ENCODE results near the gene PDE4D. TPM values are rescaled to one million over a fixed set of nuclear protein-coding genes. Genes with fewer than 3 reads are reported as not detected.
A peak's percentile ranks its signal among the peaks of the same experiment; 100 is the strongest.

Gene PDE4D
- total RNA-seq, 1 donor from 2014 or later = 34.5 TPM

DNA sequence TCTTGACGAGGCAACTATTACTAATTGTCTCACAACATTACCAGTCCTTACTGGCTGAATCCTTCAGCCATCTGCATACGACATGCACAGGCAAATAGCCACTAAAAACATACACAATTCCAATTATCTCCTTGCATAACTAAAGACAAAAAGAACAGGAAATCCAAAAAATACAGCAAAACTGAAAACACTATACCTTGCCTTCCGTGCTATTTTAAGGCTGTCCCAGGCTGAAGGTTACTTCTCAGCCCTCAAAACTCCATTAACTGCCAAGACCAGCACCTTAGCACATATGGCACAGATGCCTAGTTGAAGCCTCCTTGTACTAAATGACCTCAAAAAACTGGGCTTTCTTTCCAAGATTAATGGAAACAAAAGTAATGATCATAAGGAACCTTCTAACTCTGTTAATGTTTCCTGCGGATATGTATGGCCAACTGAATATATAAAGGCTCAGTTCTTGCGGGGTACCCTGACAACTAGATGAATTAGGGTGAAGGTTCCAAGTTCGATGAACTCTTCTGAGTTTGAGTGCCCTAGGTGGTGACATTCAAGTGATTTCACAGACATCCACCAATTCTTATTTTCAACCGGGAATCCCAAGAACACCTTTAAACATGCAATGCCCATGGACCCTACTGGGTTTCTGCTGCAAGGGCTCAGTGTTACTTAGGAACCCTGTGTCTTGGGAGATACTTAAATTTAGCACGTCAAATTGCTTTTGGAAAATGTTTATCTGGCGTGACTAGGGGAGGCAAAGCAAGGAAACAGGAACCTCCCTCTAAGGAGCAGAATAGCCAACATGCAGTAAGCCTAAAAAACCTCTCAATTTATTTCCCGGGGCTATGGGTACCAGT lies 855.4 kb downstream of the PDE4D start:
- Histone ChIP-seq H3K27ac (replicated peaks) (peak overlapping the region; percentile 89), H3K9me3 (replicated peaks) (no peaks in the 10 kb centered on the region), H3K4me1 (peaks cover 98% of the 10 kb centered on the region), H3K36me3 (no peaks in the 10 kb centered on the region), H3K4me3 (peak overlapping the region; percentile 76), H3K27me3 (ENCODE audit: low read depth) (no peaks in the 10 kb centered on the region)
- no peak for DNase-seq
- intact Hi-C loops (cut with micrococcal nuclease) = loop anchor here (5.0 kb wide), 2 partner anchors 89 to 134 kb away; no protein-coding TSS in a partner anchor
- no peak for TF ChIP-seq CTCF (IDR thresholded peaks at IDR 0.05; ENCODE audit: borderline replicate concordance)

GRCh38 chr5:59037453-59037852 lies 856.1 kb downstream of the PDE4D start:
- H3K4me1 ChIP-seq = peaks cover 94% of the 10 kb centered on the region
- peak overlapping the region; percentile 76 for H3K4me3 ChIP-seq
- no peak for TF ChIP-seq CTCF (IDR thresholded peaks at IDR 0.05; ENCODE audit: borderline replicate concordance)

GRCh38 chr5:59037041-59037440 lies 856.5 kb downstream of the PDE4D start:
- intact Hi-C loops (cut with micrococcal nuclease) = loop anchor here (5.0 kb wide), 2 partner anchors 90 to 135 kb away; no protein-coding TSS in a partner anchor
- H3K4me1 ChIP-seq = peaks cover 90% of the 10 kb centered on the region
- DNase-seq = no peak
- H3K27me3 ChIP-seq (ENCODE audit: low read depth) = no peaks in the 10 kb centered on the region
- peak overlapping the region; percentile 76 for H3K4me3 ChIP-seq
- H3K36me3 ChIP-seq = no peaks in the 10 kb centered on the region
- H3K27ac ChIP-seq (replicated peaks) = peak overlapping the region; percentile 89
- H3K9me3 ChIP-seq (replicated peaks) = no peaks in the 10 kb centered on the region
- TF ChIP-seq CTCF (IDR thresholded peaks at IDR 0.05; ENCODE audit: borderline replicate concordance) = no peak

More at GRCh38 chr5:59037453-59037852, 856.1 kb downstream of the PDE4D start:
- Histone ChIP-seq H3K36me3 (no peaks in the 10 kb centered on the region), H3K9me3 (replicated peaks) (no peaks in the 10 kb centered on the region), H3K27me3 (ENCODE audit: low read depth) (no peaks in the 10 kb centered on the region), H3K27ac (replicated peaks) (peak overlapping the region; percentile 89)
- intact Hi-C loops (cut with micrococcal nuclease) = loop anchor here (5.0 kb wide), 2 partner anchors 90 to 135 kb away; no protein-coding TSS in a partner anchor
- no peak for DNase-seq

GRCh38 chr5:59036274-59036961 lies 857.1 kb downstream of the PDE4D start:
- no peak for TF ChIP-seq CTCF (IDR thresholded peaks at IDR 0.05; ENCODE audit: borderline replicate concordance)
- H3K4me1 ChIP-seq = peaks cover 84% of the 10 kb centered on the region
- no peaks in the 10 kb centered on the region for H3K27me3 ChIP-seq (ENCODE audit: low read depth)
- peak overlapping the region; percentile 76 for H3K4me3 ChIP-seq
- peak overlapping the region; percentile 89 for H3K27ac ChIP-seq (replicated peaks)
- DNase-seq = no peak
- no peaks in the 10 kb centered on the region for H3K36me3 ChIP-seq
- intact Hi-C loops (cut with micrococcal nuclease) = loop anchor here (5.0 kb wide), 2 partner anchors 91 to 136 kb away; no protein-coding TSS in a partner anchor
- no peaks in the 10 kb centered on the region for H3K9me3 ChIP-seq (replicated peaks)

GRCh38 chr5:59035681-59036080 lies 857.8 kb downstream of the PDE4D start:
- DNase-seq = no peak
- peak overlapping the region; percentile 76 for H3K4me3 ChIP-seq
- TF ChIP-seq CTCF (IDR thresholded peaks at IDR 0.05; ENCODE audit: borderline replicate concordance) = no peak
- peaks cover 76% of the 10 kb centered on the region for H3K4me1 ChIP-seq
- no peaks in the 10 kb centered on the region for H3K36me3 ChIP-seq
- intact Hi-C loops (cut with micrococcal nuclease) = loop anchor here (5.0 kb wide), 2 partner anchors 92 to 137 kb away; no protein-coding TSS in a partner anchor
- H3K27me3 ChIP-seq (ENCODE audit: low read depth) = no peaks in the 10 kb centered on the region
- H3K9me3 ChIP-seq (replicated peaks) = no peaks in the 10 kb centered on the region
- H3K27ac ChIP-seq (replicated peaks) = peak overlapping the region; percentile 89

Measured in left ventricle myocardium inferior (tissue), 1 donor.